ENCODE data around the gene ATP10B.

ATP10B gene

GRCh38 chr5:160640406-160640805, 211.6 kb downstream of the ATP10B start:
- no peak for DNase-seq (ENCODE audit: insufficient read length, low spot score)
- FAIRE-seq = no peak

- DNase-seq (ENCODE audit: insufficient read length, low spot score) (no peak), FAIRE-seq (no peak)
Measured at GRCh38 chr5:160638161-160638742, 213.8 kb downstream of the ATP10B start.

GRCh38 chr5:160637357-160638090, 214.5 kb downstream of the ATP10B start:
- FAIRE-seq = no peak
- no peak for DNase-seq (ENCODE audit: insufficient read length, low spot score)

GRCh38 chr5:160635663-160636062, 216.3 kb downstream of the ATP10B start:
- DNase-seq (ENCODE audit: insufficient read length, low spot score) (no peak), FAIRE-seq (no peak)

- DNase-seq (ENCODE audit: insufficient read length, low spot score) (no peak), FAIRE-seq (no peak)
Measured at GRCh38 chr5:160635046-160635445, 217.0 kb downstream of the ATP10B start.

GRCh38 chr5:160629003-160629402, 223.0 kb downstream of the ATP10B start:
- FAIRE-seq (no peak), DNase-seq (ENCODE audit: insufficient read length, low spot score) (no peak)

- DNase-seq (ENCODE audit: insufficient read length, low spot score) (no peak), FAIRE-seq (no peak)
Measured at GRCh38 chr5:160628619-160628968, 223.4 kb downstream of the ATP10B start.

- FAIRE-seq (no peak), DNase-seq (ENCODE audit: insufficient read length, low spot score) (no peak)
Measured at GRCh38 chr5:160627921-160628618, 223.9 kb downstream of the ATP10B start.

- DNase-seq (ENCODE audit: insufficient read length, low spot score) (no peak), FAIRE-seq (no peak)
Measured at GRCh38 chr5:160626322-160626721, 225.7 kb downstream of the ATP10B start.

- no peak for FAIRE-seq
Measured at GRCh38 chr5:160621526-160621925, 230.5 kb downstream of the ATP10B start.

GRCh38 chr5:160620401-160620800, 231.6 kb downstream of the ATP10B start:
- DNase-seq (ENCODE audit: insufficient read length, low spot score) = no peak
- FAIRE-seq = no peak

More at GRCh38 chr5:160621526-160621925, 230.5 kb downstream of the ATP10B start:
- DNase-seq (ENCODE audit: insufficient read length, low spot score) = no peak

GRCh38 chr5:160619381-160619780, 232.6 kb downstream of the ATP10B start:
- DNase-seq (ENCODE audit: insufficient read length, low spot score) (no peak), FAIRE-seq (no peak)

GRCh38 chr5:160618286-160618685, 233.7 kb downstream of the ATP10B start:
- DNase-seq (ENCODE audit: insufficient read length, low spot score) (no peak), FAIRE-seq (no peak)

- no peak for DNase-seq (ENCODE audit: insufficient read length, low spot score)
- no peak for FAIRE-seq
Measured at GRCh38 chr5:160616712-160617497, 235.1 kb downstream of the ATP10B start.

GRCh38 chr5:160614136-160614535, 237.9 kb downstream of the ATP10B start:
- FAIRE-seq (no peak), DNase-seq (ENCODE audit: insufficient read length, low spot score) (no peak)

GRCh38 chr5:160605266-160605665, 246.7 kb downstream of the ATP10B start:
- FAIRE-seq (no peak), DNase-seq (ENCODE audit: insufficient read length, low spot score) (no peak)

GRCh38 chr5:160604484-160604883, 247.5 kb downstream of the ATP10B start:
- FAIRE-seq = no peak
- DNase-seq (ENCODE audit: insufficient read length, low spot score) = no peak

GRCh38 chr5:160602744-160603143, 249.3 kb downstream of the ATP10B start:
- no peak for FAIRE-seq
- no peak for DNase-seq (ENCODE audit: insufficient read length, low spot score)

- no peak for FAIRE-seq
- DNase-seq (ENCODE audit: insufficient read length, low spot score) = no peak
Measured at GRCh38 chr5:160601046-160601445, 251.0 kb downstream of the ATP10B start.

- FAIRE-seq (no peak), DNase-seq (ENCODE audit: insufficient read length, low spot score) (no peak)
Measured at GRCh38 chr5:160573318-160573717, 278.7 kb downstream of the ATP10B start.

GRCh38 chr5:160567031-160567705, 284.8 kb downstream of the ATP10B start:
- no peak for FAIRE-seq
- no peak for DNase-seq (ENCODE audit: insufficient read length, low spot score)

Data from GM19239 (cell line).